ENCODE measurements around the gene CBX5.
A peak's percentile ranks its signal among the peaks of the same experiment; 100 is the strongest.
"Not testable (repeated sequence)": the region's sequence is repeated elsewhere in the genome, so short reads cannot be mapped to it uniquely, and the experiment has no call there.

CBX5 gene

GRCh38 chr12:54324617-54325441 is 44.9 kb upstream of the CBX5 start, which contains the start of gene COPZ1:
TSS of gene COPZ1 (plus strand) at chr12:54325131. CDS start at chr12:54325164, 33 bp downstream.
- Histone ChIP-seq H2AFZ (ENCODE audit: low read depth, low read length) (peak within 1 kb of the TSS; percentile 10), H2BK15ac (ENCODE audit: low read depth, poor library complexity, severe bottlenecking) (no peak within 1 kb of the TSS), H3K14ac (ENCODE audit: low read length in 2 of 2) (peak within 1 kb of the TSS in 1 of 2 experiments; percentile 19), H4K8ac (ENCODE audit: low read length) (peak within 1 kb of the TSS; percentile 98), H3K4me1 (ENCODE audit: control insufficient read depth, insufficient read depth, low read depth, low read length) (peaks cover 10% of the 10 kb centered on the region), H3K9me3 (ENCODE audit: control insufficient read depth, low read length) (no peaks in the 10 kb centered on the region), H3K27ac (ENCODE audit: low read length, poor library complexity, severe bottlenecking) (peak within 1 kb of the TSS; percentile 82), H3K4me2 (ENCODE audit: low read length, poor library complexity, severe bottlenecking) (peak within 1 kb of the TSS; percentile 83), H4K91ac (ENCODE audit: low read length) (peak within 1 kb of the TSS; percentile 90), H3K79me1 (replicated peaks; ENCODE audit: low read length, poor library complexity, severe bottlenecking) (peaks cover 3% of the 10 kb centered on the region), H2BK5ac (ENCODE audit: low read depth, low read length, poor library complexity, severe bottlenecking) (peak within 1 kb of the TSS; percentile 22), H3K27me3 (ENCODE audit: control insufficient read depth in 1 of 2, insufficient read depth in 1 of 2, low read length in 2 of 2) (no peaks in the 10 kb centered on the region), H3K4ac (ENCODE audit: low read depth in 1 of 2, low read length in 2 of 2) (peak within 1 kb of the TSS; percentile 72 to 89), H3K4me3 (ENCODE audit: insufficient read depth in 1 of 2, low read depth in 1 of 2, low read length in 2 of 2) (peak within 1 kb of the TSS; percentile 69 to 96), H3K18ac (ENCODE audit: low read depth in 1 of 2, low read length in 2 of 2) (peak within 1 kb of the TSS; percentile 93 to 96), H2BK120ac (ENCODE audit: low read depth, low read length) (peak within 1 kb of the TSS; percentile 42), H2AK5ac (ENCODE audit: low read length, severe bottlenecking) (peak within 1 kb of the TSS; percentile 40), H3K9ac (ENCODE audit: low read length) (peak within 1 kb of the TSS; percentile 100), H3K23ac (ENCODE audit: low read length in 2 of 2) (peak within 1 kb of the TSS in 1 of 2 experiments; percentile 64), H2BK12ac (ENCODE audit: low read length in 2 of 2) (no peak within 1 kb of the TSS), H3K36me3 (ENCODE audit: control insufficient read depth in 1 of 2, insufficient read depth in 2 of 2, low read depth in 1 of 2, low read length in 2 of 2) (peaks cover 1 to 6% of the 10 kb centered on the region in 2 experiments)
- peak; percentile 100 for DNase-seq
- WGBS: 1% methylated on average over 30 of the region's 34 CpGs

DNA sequence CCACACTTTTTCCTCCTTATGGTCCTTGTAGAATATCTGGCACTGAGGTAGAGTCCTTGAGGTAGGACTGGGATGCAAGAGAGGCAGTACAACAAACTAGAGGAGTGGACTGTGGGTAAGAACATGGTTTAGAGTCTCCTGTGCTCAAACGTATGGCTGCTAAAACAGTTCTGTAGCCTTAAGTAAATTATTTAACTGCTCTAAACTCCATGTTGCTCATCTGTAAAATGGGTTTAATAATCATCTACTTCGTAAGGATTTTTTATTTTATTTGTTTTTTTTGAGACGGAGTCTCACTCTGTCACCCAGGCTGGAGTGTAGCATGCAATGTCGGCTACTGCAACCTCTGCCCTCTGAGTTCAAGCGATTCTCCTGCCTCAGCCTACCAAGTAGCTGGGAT is 41.4 kb upstream of the CBX5 start:
- Histone ChIP-seq H3K4ac (ENCODE audit: low read depth in 1 of 2, low read length in 2 of 2) (no peak overlapping the region), H3K27me3 (ENCODE audit: control insufficient read depth in 1 of 2, insufficient read depth in 1 of 2, low read length in 2 of 2) (no peaks in the 10 kb centered on the region), H2BK120ac (ENCODE audit: low read depth, low read length) (no peak overlapping the region), H3K36me3 (ENCODE audit: control insufficient read depth in 1 of 2, insufficient read depth in 2 of 2, low read depth in 1 of 2, low read length in 2 of 2) (no peaks in the 10 kb centered on the region), H2BK12ac (ENCODE audit: low read length in 2 of 2) (no peak overlapping the region), H3K27ac (ENCODE audit: low read length, poor library complexity, severe bottlenecking) (no peak overlapping the region), H2BK15ac (ENCODE audit: low read depth, poor library complexity, severe bottlenecking) (no peak overlapping the region), H4K8ac (ENCODE audit: low read length) (no peak overlapping the region), H3K4me2 (ENCODE audit: low read length, poor library complexity, severe bottlenecking) (no peak overlapping the region), H2AFZ (ENCODE audit: low read depth, low read length) (no peak overlapping the region), H3K9ac (ENCODE audit: low read length) (no peak overlapping the region), H2BK5ac (ENCODE audit: low read depth, low read length, poor library complexity, severe bottlenecking) (no peak overlapping the region), H3K18ac (ENCODE audit: low read depth in 1 of 2, low read length in 2 of 2) (no peak overlapping the region), H4K91ac (ENCODE audit: low read length) (no peak overlapping the region), H3K4me3 (ENCODE audit: insufficient read depth in 1 of 2, low read depth in 1 of 2, low read length in 2 of 2) (no peak overlapping the region), H3K4me1 (ENCODE audit: control insufficient read depth, insufficient read depth, low read depth, low read length) (peaks cover 4% of the 10 kb centered on the region), H3K9me3 (ENCODE audit: control insufficient read depth, low read length) (no peaks in the 10 kb centered on the region), H3K14ac (ENCODE audit: low read length in 2 of 2) (no peak overlapping the region), H2AK5ac (ENCODE audit: low read length, severe bottlenecking) (no peak overlapping the region), H3K79me1 (replicated peaks; ENCODE audit: low read length, poor library complexity, severe bottlenecking) (peaks cover 1% of the 10 kb centered on the region), H3K23ac (ENCODE audit: low read length in 2 of 2) (no peak overlapping the region)
- 97% methylated on average over 4 of the region's 5 CpGs for WGBS
- no peak for DNase-seq

GRCh38 chr12:54312309-54312708 is 32.4 kb upstream of the CBX5 start:
- WGBS: 97% methylated on average over 6 of the region's 7 CpGs
- H2AFZ ChIP-seq (ENCODE audit: low read depth, low read length); H2AK5ac ChIP-seq (ENCODE audit: low read length, severe bottlenecking); H3K23ac ChIP-seq (ENCODE audit: low read length in 2 of 2); H4K8ac ChIP-seq (ENCODE audit: low read length); H2BK12ac ChIP-seq (ENCODE audit: low read length in 2 of 2); H3K79me1 ChIP-seq (replicated peaks; ENCODE audit: low read length, poor library complexity, severe bottlenecking); H2BK120ac ChIP-seq (ENCODE audit: low read depth, low read length); H3K4me3 ChIP-seq (ENCODE audit: insufficient read depth in 1 of 2, low read depth in 1 of 2, low read length in 2 of 2); DNase-seq; H2BK15ac ChIP-seq (ENCODE audit: low read depth, poor library complexity, severe bottlenecking); H3K18ac ChIP-seq (ENCODE audit: low read depth in 1 of 2, low read length in 2 of 2); H3K36me3 ChIP-seq (ENCODE audit: control insufficient read depth in 1 of 2, insufficient read depth in 2 of 2, low read depth in 1 of 2, low read length in 2 of 2); H3K4me1 ChIP-seq (ENCODE audit: control insufficient read depth, insufficient read depth, low read depth, low read length); H3K27ac ChIP-seq (ENCODE audit: low read length, poor library complexity, severe bottlenecking); H2BK5ac ChIP-seq (ENCODE audit: low read depth, low read length, poor library complexity, severe bottlenecking); H4K91ac ChIP-seq (ENCODE audit: low read length); H3K9ac ChIP-seq (ENCODE audit: low read length); H3K14ac ChIP-seq (ENCODE audit: low read length in 2 of 2); H3K4me2 ChIP-seq (ENCODE audit: low read length, poor library complexity, severe bottlenecking); H3K4ac ChIP-seq (ENCODE audit: low read depth in 1 of 2, low read length in 2 of 2); H3K27me3 ChIP-seq (ENCODE audit: control insufficient read depth in 1 of 2, insufficient read depth in 1 of 2, low read length in 2 of 2); H3K9me3 ChIP-seq (ENCODE audit: control insufficient read depth, low read length): not testable (repeated sequence)

DNA sequence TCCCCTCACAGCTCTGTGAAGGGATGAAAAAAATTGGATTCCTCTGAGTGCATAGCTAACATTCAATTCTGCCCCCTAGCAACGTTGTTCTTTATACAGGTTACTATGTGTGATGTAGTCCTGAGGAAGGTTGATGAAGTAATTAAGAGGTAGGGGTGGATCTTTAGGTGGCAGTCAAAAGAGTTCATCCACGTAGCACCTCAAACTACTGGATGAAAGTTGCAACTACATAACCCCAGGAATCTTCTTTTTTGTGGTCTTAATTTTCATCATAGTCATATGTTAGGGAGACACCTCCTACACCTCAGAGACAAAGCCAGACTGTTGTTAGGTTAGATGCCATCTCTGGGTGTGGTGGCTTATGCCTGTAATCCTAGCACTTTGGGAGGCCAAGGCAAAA is 31.1 kb upstream of the CBX5 start:
- Histone ChIP-seq H2BK12ac (ENCODE audit: low read length in 2 of 2) (no peak overlapping the region), H3K27ac (ENCODE audit: low read length, poor library complexity, severe bottlenecking) (no peak overlapping the region), H2BK15ac (ENCODE audit: low read depth, poor library complexity, severe bottlenecking) (no peak overlapping the region), H3K18ac (ENCODE audit: low read depth in 1 of 2, low read length in 2 of 2) (no peak overlapping the region), H2AFZ (ENCODE audit: low read depth, low read length) (no peak overlapping the region), H3K23ac (ENCODE audit: low read length in 2 of 2) (no peak overlapping the region), H3K27me3 (ENCODE audit: control insufficient read depth in 1 of 2, insufficient read depth in 1 of 2, low read length in 2 of 2) (peaks cover 0 to 9% of the 10 kb centered on the region in 2 experiments), H3K4me3 (ENCODE audit: insufficient read depth in 1 of 2, low read depth in 1 of 2, low read length in 2 of 2) (no peak overlapping the region), H3K14ac (ENCODE audit: low read length in 2 of 2) (no peak overlapping the region), H3K4me2 (ENCODE audit: low read length, poor library complexity, severe bottlenecking) (no peak overlapping the region), H4K91ac (ENCODE audit: low read length) (no peak overlapping the region), H2AK5ac (ENCODE audit: low read length, severe bottlenecking) (no peak overlapping the region), H2BK5ac (ENCODE audit: low read depth, low read length, poor library complexity, severe bottlenecking) (no peak overlapping the region), H3K4me1 (ENCODE audit: control insufficient read depth, insufficient read depth, low read depth, low read length) (no peaks in the 10 kb centered on the region), H3K36me3 (ENCODE audit: control insufficient read depth in 1 of 2, insufficient read depth in 2 of 2, low read depth in 1 of 2, low read length in 2 of 2) (no peaks in the 10 kb centered on the region), H3K79me1 (replicated peaks; ENCODE audit: low read length, poor library complexity, severe bottlenecking) (no peaks in the 10 kb centered on the region), H3K4ac (ENCODE audit: low read depth in 1 of 2, low read length in 2 of 2) (no peak overlapping the region), H3K9me3 (ENCODE audit: control insufficient read depth, low read length) (no peaks in the 10 kb centered on the region), H2BK120ac (ENCODE audit: low read depth, low read length) (no peak overlapping the region), H4K8ac (ENCODE audit: low read length) (no peak overlapping the region), H3K9ac (ENCODE audit: low read length) (no peak overlapping the region)
- DNase-seq: no peak
- 92% methylated on average over 1 of the region's 2 CpGs for WGBS

All from mesenchymal stem cell (in vitro differentiated cells and primary cell).